Measurements from ENCODE around the gene ABHD12. TPM values are rescaled to one million over a fixed set of nuclear protein-coding genes. Genes with fewer than 3 reads are reported as not detected.

Gene ABHD12
- total and polyA plus RNA-seq, 2 donors (not counting 3 experiments of a cell fraction or from before 2014, with no cell fraction given) = 19.2 to 36.0 TPM

- Histone ChIP-seq H3K9me1 (replicated peaks; ENCODE audit: control insufficient read depth, extremely low read depth, insufficient read depth, low read length) (no peaks in the 10 kb centered on the region), H3K9me3 (replicated peaks; ENCODE audit: control insufficient read depth, insufficient read depth, low read length) (no peaks in the 10 kb centered on the region), H3K79me2 (ENCODE audit: control insufficient read depth, insufficient read depth, low read length) (no peaks in the 10 kb centered on the region), H3K36me3 (ENCODE audit: control insufficient read depth in 2 of 2, extremely low read depth in 1 of 2, insufficient read depth in 2 of 2, low read length in 2 of 2) (peaks cover 10 to 60% of the 10 kb centered on the region in 2 experiments), H3K27ac (ENCODE audit: insufficient read depth, low read depth, low read length) (no peak overlapping the region), H3K4me2 (ENCODE audit: insufficient read depth, low read length) (no peak overlapping the region), H3K9ac (replicated peaks; ENCODE audit: extremely low read depth, insufficient read depth, low read length) (no peak overlapping the region), H3K4me1 (ENCODE audit: control insufficient read depth, extremely low read depth, insufficient read depth, low read length) (no peaks in the 10 kb centered on the region), H2AFZ (ENCODE audit: low read depth, low read length) (no peak overlapping the region), H3K27me3 (ENCODE audit: control insufficient read depth in 2 of 2, insufficient read depth in 2 of 2, low read length in 2 of 2) (no peaks in the 10 kb centered on the region), H4K20me1 (replicated peaks; ENCODE audit: control insufficient read depth, extremely low read depth, insufficient read depth, low read length) (no peaks in the 10 kb centered on the region), H3K4me3 (replicated peaks in 1 of 3; ENCODE audit: insufficient read depth in 1 of 3, low read depth in 1 of 3, low read length in 3 of 3) (no peak overlapping the region)
- ChIA-PET CTCF (interaction anchor here (1.0 kb wide), 1 partner anchor 116 kb away, joined by 5 read pairs; no protein-coding TSS in a partner anchor), POLR2A (no interaction called here)
- intact Hi-C loops (cut with micrococcal nuclease) = no loop called here
- dilution Hi-C loops (cut with MboI; ENCODE audit: extremely low pct_ligation_motif_present, low sequenced_read_pairs) = no loop called here
- no peak for DNase-seq (ENCODE audit: low read depth, low spot score)
- no peak for TF ChIP-seq CTCF (IDR thresholded peaks at IDR 0.05; ENCODE audit: extremely low read depth in 1 of 2, insufficient read depth in 1 of 2, low read depth in 1 of 2, low read length in 2 of 2)
- FAIRE-seq = no peak
- BruUV-seq (replicated peaks) = no TSS peak
Observed at GRCh38 chr20:25282796-25283195, 107.8 kb downstream of the ABHD12 start.

GRCh38 chr20:25282034-25282781 lies 108.4 kb downstream of the ABHD12 start:
- H3K9me3 ChIP-seq (replicated peaks; ENCODE audit: control insufficient read depth, insufficient read depth, low read length) = no peaks in the 10 kb centered on the region
- H2AFZ ChIP-seq (ENCODE audit: low read depth, low read length) = no peak overlapping the region
- no peaks in the 10 kb centered on the region for H3K79me2 ChIP-seq (ENCODE audit: control insufficient read depth, insufficient read depth, low read length)
- CTCF ChIA-PET = interaction anchor here (1.0 to 1.4 kb wide), 2 partner anchors 117 to 287 kb away, joined by 3 to 5 read pairs; no protein-coding TSS in a partner anchor
- H3K27ac ChIP-seq (ENCODE audit: insufficient read depth, low read depth, low read length) = no peak overlapping the region
- H3K27me3 ChIP-seq (ENCODE audit: control insufficient read depth in 2 of 2, insufficient read depth in 2 of 2, low read length in 2 of 2) = no peaks in the 10 kb centered on the region
- no peaks in the 10 kb centered on the region for H3K9me1 ChIP-seq (replicated peaks; ENCODE audit: control insufficient read depth, extremely low read depth, insufficient read depth, low read length)
- no peaks in the 10 kb centered on the region for H4K20me1 ChIP-seq (replicated peaks; ENCODE audit: control insufficient read depth, extremely low read depth, insufficient read depth, low read length)
- peaks cover 10 to 61% of the 10 kb centered on the region in 2 experiments for H3K36me3 ChIP-seq (ENCODE audit: control insufficient read depth in 2 of 2, extremely low read depth in 1 of 2, insufficient read depth in 2 of 2, low read length in 2 of 2)
- dilution Hi-C loops (cut with MboI; ENCODE audit: extremely low pct_ligation_motif_present, low sequenced_read_pairs) = no loop called here
- intact Hi-C loops (cut with micrococcal nuclease) = no loop called here
- no peaks in the 10 kb centered on the region for H3K4me1 ChIP-seq (ENCODE audit: control insufficient read depth, extremely low read depth, insufficient read depth, low read length)
- H3K9ac ChIP-seq (replicated peaks; ENCODE audit: extremely low read depth, insufficient read depth, low read length) = no peak overlapping the region
- no peak for DNase-seq (ENCODE audit: low read depth, low spot score)
- TF ChIP-seq GATA2 (IDR thresholded peaks at IDR 0.05; ENCODE audit: insufficient read depth, insufficient read length, low read depth, low read length) (no peak), CTCF (IDR thresholded peaks at IDR 0.05; ENCODE audit: extremely low read depth in 1 of 2, insufficient read depth in 1 of 2, low read depth in 1 of 2, low read length in 2 of 2) (no peak), POLR2AphosphoS5 (IDR thresholded peaks at IDR 0.05; ENCODE audit: insufficient read depth, low read depth, low read length) (no peak), FOS (IDR thresholded peaks at IDR 0.05; ENCODE audit: borderline replicate concordance, insufficient read depth, low read length) (no peak), MAX (IDR thresholded peaks at IDR 0.05; ENCODE audit: insufficient read depth, insufficient read length) (no peak), MYC (IDR thresholded peaks at IDR 0.05; ENCODE audit: low read depth, low read length) (no peak), EZH2 (IDR thresholded peaks at IDR 0.05; ENCODE audit: borderline replicate concordance, low read depth, low read length, severe bottlenecking) (no peak), JUN (IDR thresholded peaks at IDR 0.05; ENCODE audit: borderline replicate concordance, insufficient read depth, insufficient read length, low read depth) (no peak), POLR2A (IDR thresholded peaks at IDR 0.05; ENCODE audit: low read depth, low read length) (no peak)
- POLR2A ChIA-PET = no interaction called here
- no TSS peak for BruUV-seq (replicated peaks)
- H3K4me2 ChIP-seq (ENCODE audit: insufficient read depth, low read length) = no peak overlapping the region
- H3K4me3 ChIP-seq (replicated peaks in 1 of 3; ENCODE audit: insufficient read depth in 1 of 3, low read depth in 1 of 3, low read length in 3 of 3) = no peak overlapping the region
- FAIRE-seq = no peak
